ENCODE results near the gene OGFOD3. TPM values are rescaled to one million over a fixed set of nuclear protein-coding genes. Genes with fewer than 3 reads are reported as not detected.

Gene OGFOD3
- total RNA-seq, 1 donor from 2014 or later: 15.7 TPM

DNA sequence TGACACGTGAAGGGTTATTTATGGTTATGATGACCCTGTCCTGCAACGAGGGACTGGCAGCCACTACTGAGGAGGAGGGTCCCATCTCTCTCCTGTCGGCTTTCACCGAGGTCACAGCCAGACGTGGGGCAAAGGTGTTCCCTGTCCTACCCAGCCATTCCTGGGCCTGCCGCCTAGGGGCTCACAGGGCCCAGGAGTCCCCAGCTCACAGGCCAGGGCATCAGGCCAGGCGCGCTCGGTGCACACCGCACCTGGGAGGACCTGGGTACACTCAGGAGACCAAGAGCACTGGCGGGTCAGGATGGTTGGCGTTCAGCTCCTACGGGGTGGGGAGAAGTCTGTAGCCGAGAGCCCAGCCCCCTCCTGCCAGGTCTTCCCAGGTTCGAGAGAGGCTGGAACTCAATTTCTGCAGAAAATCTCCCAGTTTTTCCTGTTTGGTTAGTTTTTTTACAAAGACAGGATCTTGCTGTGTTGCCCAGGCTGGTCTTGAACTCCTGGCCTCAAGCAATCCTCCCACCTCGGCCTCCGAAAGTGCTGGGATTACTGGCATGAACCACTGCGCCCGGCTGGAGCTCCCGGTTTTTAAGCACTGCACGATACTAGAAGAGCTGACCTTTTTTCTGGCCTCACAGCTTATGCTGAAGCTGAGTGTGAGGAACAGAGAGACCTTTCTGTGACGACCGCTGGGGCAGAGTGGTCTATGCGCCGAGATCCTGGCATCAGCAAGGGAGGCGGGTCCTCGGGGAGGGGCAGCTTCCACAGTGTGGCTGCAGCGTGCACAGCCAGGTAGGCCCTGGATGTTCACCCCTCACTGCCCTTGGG, 24.5 kb upstream of the OGFOD3 start:
- no peaks in the 10 kb centered on the region for H3K9me3 Mint-ChIP-seq (ENCODE audit: unreplicated experiment)
- H3K27ac Mint-ChIP-seq (ENCODE audit: unreplicated experiment): no peak overlapping the region

DNA sequence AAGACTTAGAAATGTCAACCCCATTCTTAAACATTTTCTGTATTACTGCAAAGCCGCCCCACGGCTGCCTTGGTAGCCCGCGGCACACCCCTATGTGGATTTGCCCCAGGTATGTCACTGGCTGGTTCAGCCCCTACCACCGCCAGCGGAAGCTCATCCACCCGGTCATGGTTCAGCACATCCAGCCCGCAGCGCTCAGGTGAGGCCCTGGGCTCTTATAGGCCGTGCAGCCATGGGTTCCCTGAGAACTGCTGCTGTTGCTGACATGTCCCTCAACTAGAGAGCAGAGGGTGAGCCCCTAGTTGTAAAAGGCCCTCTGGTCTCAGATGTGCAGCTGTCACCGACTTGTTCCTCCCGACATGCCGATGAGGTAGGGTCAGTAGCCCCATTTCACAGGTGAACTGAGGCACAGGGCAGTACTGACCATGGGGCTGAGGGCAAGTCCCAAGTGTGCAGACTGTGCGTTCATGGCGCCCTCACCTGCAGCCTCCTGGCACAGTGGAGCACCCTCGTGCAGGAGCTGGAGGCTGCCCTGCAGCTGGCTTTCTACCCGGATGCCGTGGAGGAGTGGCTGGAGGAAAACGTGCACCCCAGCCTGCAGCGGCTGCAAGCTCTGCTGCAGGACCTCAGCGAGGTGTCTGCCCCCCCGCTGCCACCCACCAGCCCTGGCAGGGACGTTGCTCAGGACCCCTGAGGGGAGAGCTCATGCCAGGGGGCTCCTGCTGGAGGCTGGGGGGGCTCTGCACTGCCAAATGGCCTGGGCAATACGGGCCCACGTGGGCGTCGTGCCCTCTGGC, 23.5 kb upstream of the OGFOD3 start:
- Mint-ChIP-seq H3K27ac (ENCODE audit: unreplicated experiment) (no peak overlapping the region), H3K4me1 (ENCODE audit: unreplicated experiment) (no peaks in the 10 kb centered on the region), H3K27me3 (ENCODE audit: unreplicated experiment) (peaks cover 5% of the 10 kb centered on the region), H3K36me3 (ENCODE audit: low read depth, unreplicated experiment) (peaks cover 15% of the 10 kb centered on the region), H3K9me3 (ENCODE audit: unreplicated experiment) (no peaks in the 10 kb centered on the region), H3K4me3 (ENCODE audit: unreplicated experiment) (peak overlapping the region; percentile 21)
- DNase-seq (ENCODE audit: low spot score): no peak
- TF ChIP-seq, protein P1, sequence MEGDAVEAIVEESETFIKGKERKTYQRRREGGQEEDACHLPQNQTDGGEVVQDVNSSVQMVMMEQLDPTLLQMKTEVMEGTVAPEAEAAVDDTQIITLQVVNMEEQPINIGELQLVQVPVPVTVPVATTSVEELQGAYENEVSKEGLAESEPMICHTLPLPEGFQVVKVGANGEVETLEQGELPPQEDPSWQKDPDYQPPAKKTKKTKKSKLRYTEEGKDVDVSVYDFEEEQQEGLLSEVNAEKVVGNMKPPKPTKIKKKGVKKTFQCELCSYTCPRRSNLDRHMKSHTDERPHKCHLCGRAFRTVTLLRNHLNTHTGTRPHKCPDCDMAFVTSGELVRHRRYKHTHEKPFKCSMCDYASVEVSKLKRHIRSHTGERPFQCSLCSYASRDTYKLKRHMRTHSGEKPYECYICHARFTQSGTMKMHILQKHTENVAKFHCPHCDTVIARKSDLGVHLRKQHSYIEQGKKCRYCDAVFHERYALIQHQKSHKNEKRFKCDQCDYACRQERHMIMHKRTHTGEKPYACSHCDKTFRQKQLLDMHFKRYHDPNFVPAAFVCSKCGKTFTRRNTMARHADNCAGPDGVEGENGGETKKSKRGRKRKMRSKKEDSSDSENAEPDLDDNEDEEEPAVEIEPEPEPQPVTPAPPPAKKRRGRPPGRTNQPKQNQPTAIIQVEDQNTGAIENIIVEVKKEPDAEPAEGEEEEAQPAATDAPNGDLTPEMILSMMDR (IDR thresholded peaks at IDR 0.05; ENCODE audit: unreplicated experiment): no peak

More for the DNA sequence above, 24.5 kb upstream of the OGFOD3 start:
- no peak for DNase-seq (ENCODE audit: low spot score)
- TF ChIP-seq, protein P1 (IDR thresholded peaks at IDR 0.05; ENCODE audit: unreplicated experiment): no peak
- H3K4me3 Mint-ChIP-seq (ENCODE audit: unreplicated experiment): peak overlapping the region; percentile 42
- H3K27me3 Mint-ChIP-seq (ENCODE audit: unreplicated experiment): peaks cover 5% of the 10 kb centered on the region
- peaks cover 15% of the 10 kb centered on the region for H3K36me3 Mint-ChIP-seq (ENCODE audit: low read depth, unreplicated experiment)
- H3K4me1 Mint-ChIP-seq (ENCODE audit: unreplicated experiment): no peaks in the 10 kb centered on the region

- TF ChIP-seq, protein P1 (IDR thresholded peaks at IDR 0.05; ENCODE audit: unreplicated experiment): no peak
- Mint-ChIP-seq H3K27ac (ENCODE audit: unreplicated experiment) (no peak overlapping the region), H3K4me3 (ENCODE audit: unreplicated experiment) (no peak overlapping the region), H3K27me3 (ENCODE audit: unreplicated experiment) (peaks cover 5% of the 10 kb centered on the region), H3K36me3 (ENCODE audit: low read depth, unreplicated experiment) (peaks cover 15% of the 10 kb centered on the region), H3K4me1 (ENCODE audit: unreplicated experiment) (no peaks in the 10 kb centered on the region), H3K9me3 (ENCODE audit: unreplicated experiment) (no peaks in the 10 kb centered on the region)
- no peak for DNase-seq (ENCODE audit: low spot score)
Observed at GRCh38 chr17:82440991-82441627, 22.7 kb upstream of the OGFOD3 start.

- no peaks in the 10 kb centered on the region for H3K9me3 Mint-ChIP-seq (ENCODE audit: unreplicated experiment)
- peak overlapping the region; percentile 59 for H3K27ac Mint-ChIP-seq (ENCODE audit: unreplicated experiment)
- TF ChIP-seq, protein P1 (IDR thresholded peaks at IDR 0.05; ENCODE audit: unreplicated experiment): no peak
- H3K36me3 Mint-ChIP-seq (ENCODE audit: low read depth, unreplicated experiment): peaks cover 15% of the 10 kb centered on the region
- H3K4me1 Mint-ChIP-seq (ENCODE audit: unreplicated experiment): no peaks in the 10 kb centered on the region
- peaks cover 3% of the 10 kb centered on the region for H3K27me3 Mint-ChIP-seq (ENCODE audit: unreplicated experiment)
- no peak overlapping the region for H3K4me3 Mint-ChIP-seq (ENCODE audit: unreplicated experiment)
- no peak for DNase-seq (ENCODE audit: low spot score)
Observed at GRCh38 chr17:82440469-82440981, 22.1 kb upstream of the OGFOD3 start.

All from endothelial cell (in vitro differentiated cells).